Activated CD4-positive, CD25-positive, alpha-beta regulatory T cell treated with anti-CD3 and anti-CD28 coated beads, Interleukin-2, amount 50 U/mL, for 72 hours (primary cell): ENCODE measurements around the gene CRYBG1.
"Not testable (repeated sequence)": the region's sequence is repeated elsewhere in the genome, so short reads cannot be mapped to it uniquely, and the experiment has no call there.

Experiments
- DNase-seq: peaks from one replicate; pipeline ENCODE4 v3.0.0; 2021

CRYBG1 gene

GRCh38 chr6:106559659-106560058 is 199.1 kb downstream of the CRYBG1 start:
- DNase-seq = not testable (repeated sequence)

GRCh38 chr6:106560996-106561685 is 200.6 kb downstream of the CRYBG1 start:
- DNase-seq = no peak

GRCh38 chr6:106561686-106562405 is 201.3 kb downstream of the CRYBG1 start:
- DNase-seq = no peak

GRCh38 chr6:106563614-106564013 is 203.1 kb downstream of the CRYBG1 start:
- no peak for DNase-seq

- DNase-seq = no peak
These were observed 204.0 kb downstream of the CRYBG1 start for GRCh38 chr6:106564476-106564875.

GRCh38 chr6:106568530-106568929 is 208.0 kb downstream of the CRYBG1 start:
- no peak for DNase-seq

GRCh38 chr6:106569428-106569827 is 208.9 kb downstream of the CRYBG1 start:
- DNase-seq = no peak

- no peak for DNase-seq
These were observed 211.9 kb downstream of the CRYBG1 start for GRCh38 chr6:106572436-106572835.

- no peak for DNase-seq
These were observed 212.5 kb downstream of the CRYBG1 start for GRCh38 chr6:106572875-106573585.

- DNase-seq = no peak
These were observed 214.4 kb downstream of the CRYBG1 start for GRCh38 chr6:106574741-106575458.

- no peak for DNase-seq
These were observed 218.8 kb downstream of the CRYBG1 start for GRCh38 chr6:106579281-106579680.

- no peak for DNase-seq
These were observed 221.0 kb downstream of the CRYBG1 start for GRCh38 chr6:106581468-106581867.

GRCh38 chr6:106586815-106587415 is 226.4 kb downstream of the CRYBG1 start:
- DNase-seq = no peak

- DNase-seq = not testable (repeated sequence)
These were observed 228.4 kb downstream of the CRYBG1 start for GRCh38 chr6:106588937-106589336.

- DNase-seq = no peak
These were observed 230.8 kb downstream of the CRYBG1 start for GRCh38 chr6:106591111-106591825.

GRCh38 chr6:106599440-106599839 is 238.9 kb downstream of the CRYBG1 start:
- DNase-seq = no peak

- no peak for DNase-seq
These were observed 239.8 kb downstream of the CRYBG1 start for GRCh38 chr6:106600329-106600728.

- DNase-seq = no peak
These were observed 247.7 kb downstream of the CRYBG1 start for GRCh38 chr6:106608080-106608668.

GRCh38 chr6:106609699-106610098 is 249.2 kb downstream of the CRYBG1 start:
- no peak for DNase-seq

- DNase-seq = no peak
These were observed 250.5 kb downstream of the CRYBG1 start for GRCh38 chr6:106611030-106611429.

GRCh38 chr6:106612671-106613416 is 252.3 kb downstream of the CRYBG1 start:
- DNase-seq = no peak
